Liver (tissue), 9 donors: ENCODE results near the gene ITPKB. TPM values are rescaled to one million over a fixed set of nuclear protein-coding genes. Genes with fewer than 3 reads are reported as not detected.
A peak's percentile ranks its signal among the peaks of the same experiment; 100 is the strongest.

ENCODE experiments used
- DNase-seq: peaks from one replicate; pipeline ENCODE4 v3.0.0-alpha.2; 2017; ENCODE audit warnings: low spot score
- H3K27ac ChIP-seq, 2 donors: one replicate each; pipeline ENCODE4 v1.7.0; 2013; ENCODE audit warnings: inconsistent platforms in 2 of 2, low read length in 2 of 2, control low read depth in 1 of 2, low read depth in 1 of 2, mild to moderate bottlenecking in 1 of 2
- H3K27me3 ChIP-seq, 4 donors: one replicate each; pipeline versions ENCODE4 v1.6.1 to v1.7.0; 2013; ENCODE audit warnings: low read length in 3 of 4, inconsistent platforms in 1 of 4, mild to moderate bottlenecking in 1 of 4, moderate library complexity in 1 of 4; ENCODE audit not compliant: control insufficient read depth in 4 of 4, insufficient read depth in 4 of 4
- H3K36me3 ChIP-seq, 4 donors: one replicate each; pipeline versions ENCODE4 v1.6.1 to v1.7.0; 2013; ENCODE audit warnings: low read length in 3 of 4, mild to moderate bottlenecking in 3 of 4, low read depth in 1 of 4, moderate library complexity in 1 of 4; ENCODE audit not compliant: control insufficient read depth in 4 of 4, insufficient read depth in 3 of 4
- H3K4me1 ChIP-seq, 4 donors: one replicate each; pipeline versions ENCODE4 v1.6.1 to v1.7.0; 2013; ENCODE audit warnings: low read length in 3 of 4, mild to moderate bottlenecking in 3 of 4, moderate library complexity in 1 of 4; ENCODE audit not compliant: control insufficient read depth in 4 of 4, insufficient read depth in 4 of 4
- H3K4me3 ChIP-seq, 3 donors: one replicate each; pipeline versions ENCODE4 v1.6.1 to v1.7.0; 2013; ENCODE audit warnings: low read length in 3 of 3, control low read depth in 1 of 3, low read depth in 1 of 3, mild to moderate bottlenecking in 1 of 3
- H3K9ac ChIP-seq, 2 donors: one replicate each; pipeline ENCODE4 v1.7.0; 2013; ENCODE audit warnings: low read length in 2 of 2, mild to moderate bottlenecking in 2 of 2, moderate library complexity in 2 of 2, control low read depth in 1 of 2, low read depth in 1 of 2
- H3K9me3 ChIP-seq, 4 donors: one replicate each; pipeline versions ENCODE4 v1.6.1 to v1.7.0; 2013; ENCODE audit warnings: low read length in 3 of 4; ENCODE audit not compliant: control insufficient read depth in 4 of 4
- ATF3 ChIP-seq: IDR thresholded peaks from 2 replicates; pipeline ENCODE4 v1.6.1; 2016; ENCODE audit warnings: antibody characterized with exemption
- CTCF ChIP-seq: fragments of 150-350 bp; IDR thresholded peaks from 2 replicates; pipeline ENCODE4 v1.5.1; 2017; ENCODE audit warnings: improper control_type of control experiment, low read depth, low read length; ENCODE audit not compliant: missing input control
- EGR1 ChIP-seq, 2 donors: IDR thresholded peaks; 2 replicates each; pipeline ENCODE4 v1.6.1; 2016 to 2018; ENCODE audit warnings: antibody characterized with exemption in 2 of 2, low read depth in 2 of 2
- FOXA1 ChIP-seq: IDR thresholded peaks from 2 replicates; pipeline ENCODE4 v1.6.1; 2016; ENCODE audit warnings: antibody characterized with exemption
- FOXA2 ChIP-seq: IDR thresholded peaks from 2 replicates; pipeline ENCODE4 v1.6.1; 2016; ENCODE audit warnings: antibody characterized with exemption
- GABPA ChIP-seq, 2 donors: IDR thresholded peaks in 1 of 2; conservative IDR thresholded peaks in 1 of 2; 2 replicates each; pipeline ENCODE4 v1.6.1; 2016; ENCODE audit warnings: antibody characterized with exemption in 2 of 2, mild to moderate bottlenecking in 1 of 2, moderate library complexity in 1 of 2
- HNF4A ChIP-seq, 2 donors: conservative IDR thresholded peaks; 2 replicates each; pipeline ENCODE4 v1.6.1; 2016; ENCODE audit warnings: antibody characterized with exemption in 2 of 2, mild to moderate bottlenecking in 2 of 2
- HNF4G ChIP-seq: IDR thresholded peaks from 2 replicates; pipeline ENCODE4 v1.6.1; 2016; ENCODE audit warnings: antibody characterized with exemption
- JUND ChIP-seq, 2 donors: IDR thresholded peaks; 2 replicates each; pipeline ENCODE4 v1.6.1; 2016; ENCODE audit warnings: antibody characterized with exemption in 2 of 2
- MAX ChIP-seq: IDR thresholded peaks from 2 replicates; pipeline ENCODE4 v1.6.1; 2016; ENCODE audit warnings: antibody characterized with exemption
- NR2F2 ChIP-seq: IDR thresholded peaks from 2 replicates; pipeline ENCODE4 v1.6.1; 2016; ENCODE audit warnings: antibody characterized with exemption
- RAD21 ChIP-seq, 2 donors: IDR thresholded peaks; 2 replicates each; pipeline ENCODE4 v1.6.1; 2016; ENCODE audit warnings: antibody characterized with exemption in 2 of 2, mild to moderate bottlenecking in 2 of 2
- REST ChIP-seq: IDR thresholded peaks from 2 replicates; pipeline ENCODE4 v1.6.1; 2016; ENCODE audit warnings: antibody characterized with exemption, mild to moderate bottlenecking
- RXRA ChIP-seq, 2 donors: IDR thresholded peaks; 2 replicates each; pipeline ENCODE4 v1.6.1; 2017 to 2018; ENCODE audit warnings: antibody characterized with exemption in 2 of 2, mild to moderate bottlenecking in 1 of 2
- SP1 ChIP-seq: IDR thresholded peaks from 2 replicates; pipeline ENCODE4 v1.6.1; 2018; ENCODE audit warnings: antibody characterized with exemption, mild to moderate bottlenecking
- TAF1 ChIP-seq: conservative IDR thresholded peaks from 2 replicates; pipeline ENCODE4 v1.6.1; 2016; ENCODE audit warnings: antibody characterized with exemption, mild to moderate bottlenecking
- YY1 ChIP-seq: IDR thresholded peaks from 2 replicates; pipeline ENCODE4 v1.6.1; 2016; ENCODE audit warnings: antibody characterized with exemption, mild to moderate bottlenecking
- ZBTB33 ChIP-seq: IDR thresholded peaks from 2 replicates; pipeline ENCODE4 v1.6.1; 2016; ENCODE audit warnings: antibody characterized with exemption
- WGBS: extraction: QIAGEN DNeasy Blood & Tissue Kit; methylation state at CpG from one replicate; pipeline ENCODE4 v1.1.7; 2013; 5-methylcytosine and 5-hydroxymethylcytosine counted together
- polyA plus RNA-seq, 2 donors: library from polyadenylated mRNA; stranded (reverse) in 1 of 2; unstranded in 1 of 2; fragments of 200-250 nt in 1 of 2; fragments of >200 nt in 1 of 2; fragmentation: Nextera tagmentation in 1 of 2; extraction: Ambion mirVana in 1 of 2; gene quantifications; one replicate each; pipeline versions ENCODE4 v1.2.1 to v1.2.3, GENCODE V29; 2013 to 2015
- total RNA-seq, 2 donors: library from RNA; depleted of rRNA; stranded (reverse); fragments of >200 nt; gene quantifications; one replicate each; pipeline ENCODE4 v1.2.3, GENCODE V29; 2014
- donor health status: healthy.
- donor health status: healthy.
- donor health status: healthy.
- donor health status: healthy.
- donor health status: healthy.

The ITPKB gene
- total and polyA plus RNA-seq, 4 donors = 0.61 to 5.8 (median 3.7) TPM

GRCh38 chr1:226687426-226687825, 51.7 kb downstream of the ITPKB start:
- Histone ChIP-seq H3K36me3 (no peaks in the 10 kb centered on the region), H3K4me3 (no peak overlapping the region), H3K9ac (no peak overlapping the region), H3K27ac (no peak overlapping the region), H3K9me3 (no peaks in the 10 kb centered on the region), H3K4me1 (no peaks in the 10 kb centered on the region), H3K27me3 (no peaks in the 10 kb centered on the region)
- DNase-seq = no peak
- 91% methylated on average over 2 of the region's 2 CpGs for WGBS
- TF ChIP-seq RXRA (IDR thresholded peaks at IDR 0.05) (no peak), RAD21 (IDR thresholded peaks at IDR 0.05) (peak; percentile 8 to 15)

GRCh38 chr1:226686440-226687425, 52.3 kb downstream of the ITPKB start:
- Histone ChIP-seq H3K36me3 (no peaks in the 10 kb centered on the region), H3K4me1 (no peaks in the 10 kb centered on the region), H3K9ac (no peak overlapping the region), H3K4me3 (no peak overlapping the region), H3K27me3 (no peaks in the 10 kb centered on the region), H3K27ac (no peak overlapping the region), H3K9me3 (no peaks in the 10 kb centered on the region)
- DNase-seq = no peak
- TF ChIP-seq MAX = no peak
- TF ChIP-seq ATF3 = no peak
- TF ChIP-seq FOXA2 = no peak
- no peak for TF ChIP-seq JUND (IDR thresholded peaks at IDR 0.05)
- TF ChIP-seq RAD21 (IDR thresholded peaks at IDR 0.05) = no peak
- TF ChIP-seq HNF4G = no peak
- TF ChIP-seq TAF1 = no peak
- no peak for TF ChIP-seq FOXA1
- no peak for TF ChIP-seq SP1
- no peak for TF ChIP-seq HNF4A (conservative IDR thresholded peaks at IDR 0.05)
- no peak for TF ChIP-seq RXRA (IDR thresholded peaks at IDR 0.05)
- no peak for TF ChIP-seq NR2F2
- no peak for TF ChIP-seq CTCF
- TF ChIP-seq ZBTB33 = no peak
- TF ChIP-seq REST = no peak
- TF ChIP-seq GABPA (IDR thresholded peaks at IDR 0.05 in 1 of 2, conservative IDR thresholded peaks at IDR 0.05 in 1 of 2) = no peak
- TF ChIP-seq YY1 = no peak
- TF ChIP-seq EGR1 (IDR thresholded peaks at IDR 0.05; ENCODE audit: low read depth in 2 of 2) = no peak
- WGBS = 82% methylated on average over 12 of the region's 12 CpGs
